Measurements from ENCODE around the gene CD300LB. TPM values are rescaled to one million over a fixed set of nuclear protein-coding genes. Genes with fewer than 3 reads are reported as not detected.

Gene CD300LB
- total and polyA plus RNA-seq, 10 donors: 0.47 to 5.6 (median 2.0) TPM

- Histone ChIP-seq H3K27me3 (replicated peaks in 1 of 7) (peaks cover 0 to 21% (median 0%) of the 10 kb centered on the region in 7 donors), H3K9me3 (peaks cover 0 to 6% (median 0%) of the 10 kb centered on the region in 8 donors), H3K4me3 (peak overlapping the region in 1 of 8 donors; percentile 29), H3K27ac (peak overlapping the region in 6 of 8 donors; percentile 74 to 90 (median 82)), H3K36me3 (no peaks in the 10 kb centered on the region), H3K4me1 (peaks cover 0 to 88% (median 18%) of the 10 kb centered on the region in 6 donors)
- TF ChIP-seq POLR2A (IDR thresholded peaks at IDR 0.05): no peak
- no peak for TF ChIP-seq CTCF (IDR thresholded peaks at IDR 0.05 in 8 of 11, conservative IDR thresholded peaks at IDR 0.05 in 3 of 11)
- no peak for TF ChIP-seq POLR2AphosphoS5 (IDR thresholded peaks at IDR 0.05)
- intact Hi-C loops (cut with DNase I; ENCODE audit: low total_unique reads): no loop called here
- WGBS, 5 donors: 54 to 80% (median 61%) methylated on average over 3 of the region's 3 CpGs
- DNase-seq: no peak
Measured at GRCh38 chr17:74526681-74527080, 4.6 kb downstream of the CD300LB start.

GRCh38 chr17:74525781-74526288, 5.4 kb downstream of the CD300LB start:
- 89 to 93% (median 90%) methylated on average over 14 of the region's 14 CpGs for WGBS, 5 donors
- Histone ChIP-seq H3K4me1 (peaks cover 0 to 88% (median 14%) of the 10 kb centered on the region in 6 donors), H3K9me3 (peaks cover 0 to 6% (median 0%) of the 10 kb centered on the region in 8 donors), H3K4me3 (no peak overlapping the region), H3K27ac (peak overlapping the region in 1 of 8 donors; percentile 90), H3K36me3 (no peaks in the 10 kb centered on the region), H3K27me3 (replicated peaks in 1 of 7) (peaks cover 0 to 20% (median 0%) of the 10 kb centered on the region in 7 donors)
- TF ChIP-seq POLR2A (IDR thresholded peaks at IDR 0.05) (no peak), POLR2AphosphoS5 (IDR thresholded peaks at IDR 0.05) (no peak)
- DNase-seq: no peak
- intact Hi-C loops (cut with DNase I; ENCODE audit: low total_unique reads): no loop called here

- TF ChIP-seq POLR2AphosphoS5 (IDR thresholded peaks at IDR 0.05): no peak
- TF ChIP-seq POLR2A (IDR thresholded peaks at IDR 0.05): no peak
- no peak for TF ChIP-seq CTCF (IDR thresholded peaks at IDR 0.05 in 8 of 11, conservative IDR thresholded peaks at IDR 0.05 in 3 of 11)
- peaks cover 0 to 6% (median 0%) of the 10 kb centered on the region in 8 donors for H3K9me3 ChIP-seq
- no peak overlapping the region for H3K4me3 ChIP-seq
- peaks cover 0 to 88% (median 15%) of the 10 kb centered on the region in 6 donors for H3K4me1 ChIP-seq
- H3K27me3 ChIP-seq (replicated peaks in 1 of 7): peaks cover 0 to 20% (median 0%) of the 10 kb centered on the region in 7 donors
- intact Hi-C loops (cut with DNase I; ENCODE audit: low total_unique reads): no loop called here
- peak overlapping the region in 1 of 8 donors; percentile 92 for H3K27ac ChIP-seq
- no peak for DNase-seq
- 85 to 95% (median 94%) methylated on average over 1 of the region's 1 CpG for WGBS, 5 donors
- H3K36me3 ChIP-seq: no peaks in the 10 kb centered on the region
Measured at GRCh38 chr17:74525465-74525725, 5.9 kb downstream of the CD300LB start.

GRCh38 chr17:74524653-74525464, 6.4 kb downstream of the CD300LB start:
- 71 to 88% (median 73%) methylated on average over 10 to 11 of the region's 11 CpGs for WGBS, 5 donors
- peaks cover 0 to 6% (median 0%) of the 10 kb centered on the region in 8 donors for H3K9me3 ChIP-seq
- peak overlapping the region in 2 of 8 donors; percentile 14 to 92 for H3K27ac ChIP-seq
- DNase-seq: no peak
- H3K4me1 ChIP-seq: peaks cover 0 to 89% (median 18%) of the 10 kb centered on the region in 6 donors
- peaks cover 0 to 20% (median 0%) of the 10 kb centered on the region in 7 donors for H3K27me3 ChIP-seq (replicated peaks in 1 of 7)
- no peak for TF ChIP-seq CTCF (IDR thresholded peaks at IDR 0.05 in 8 of 11, conservative IDR thresholded peaks at IDR 0.05 in 3 of 11)
- TF ChIP-seq POLR2A (IDR thresholded peaks at IDR 0.05): no peak
- no peak for TF ChIP-seq POLR2AphosphoS5 (IDR thresholded peaks at IDR 0.05)
- intact Hi-C loops (cut with DNase I; ENCODE audit: low total_unique reads): no loop called here
- no peak overlapping the region for H3K4me3 ChIP-seq
- H3K36me3 ChIP-seq: no peaks in the 10 kb centered on the region

Data from spleen (tissue), 11 donors.